Mesodermal cell (in vitro differentiated cells): Measurements from ENCODE around the gene SYCP2. TPM values are rescaled to one million over a fixed set of nuclear protein-coding genes. Genes with fewer than 3 reads are reported as not detected.
A peak's percentile ranks its signal among the peaks of the same experiment; 100 is the strongest.

Experiments used
- H3K27ac ChIP-seq: 2 replicates; pipeline ENCODE4 v1.7.0; 2013; ENCODE audit warnings: mild to moderate bottlenecking, low read depth, low read length, moderate library complexity; ENCODE audit not compliant: severe bottlenecking
- H3K36me3 ChIP-seq: 2 replicates; pipeline ENCODE4 v1.7.1; 2013; ENCODE audit warnings: mild to moderate bottlenecking, low read length, moderate library complexity; ENCODE audit not compliant: control insufficient read depth, insufficient read depth
- H3K4me1 ChIP-seq: one replicate; pipeline ENCODE4 v1.7.1; 2013; ENCODE audit warnings: mild to moderate bottlenecking, low read length; ENCODE audit not compliant: insufficient read depth, control insufficient read depth, poor library complexity, severe bottlenecking
- H3K4me3 ChIP-seq: 2 replicates; pipeline ENCODE4 v1.7.0; 2013; ENCODE audit warnings: low read length, control low read depth, mild to moderate bottlenecking; ENCODE audit not compliant: insufficient read depth, poor library complexity, severe bottlenecking; ENCODE audit errors: extremely low read depth
- H3K9me3 ChIP-seq: 2 replicates; pipeline ENCODE4 v1.7.1; 2013; ENCODE audit warnings: mild to moderate bottlenecking, low read length, moderate library complexity; ENCODE audit not compliant: control insufficient read depth
- WGBS, 2 experiments: methylation state at CpG; one replicate each; pipeline ENCODE4 v1.1.5; 2013; ENCODE audit warnings: missing lambda C conversion rate in 2 of 2; ENCODE audit not compliant: insufficient coverage in 2 of 2; 5-methylcytosine and 5-hydroxymethylcytosine counted together
- polyA plus RNA-seq, 2 experiments: library from polyadenylated mRNA; stranded (reverse); fragments of 50-300 nt; gene quantifications; one replicate each; pipeline ENCODE4 v1.2.3, GENCODE V29; 2013

Gene SYCP2
- 1.5 TPM for polyA plus RNA-seq (2013, experiment 1 of 2)
- 0.46 TPM for polyA plus RNA-seq (2013, experiment 2 of 2)

- peak within 1 kb of the TSS; percentile 34 for H3K4me3 ChIP-seq
- H3K9me3 ChIP-seq, result no peaks in the 10 kb centered on the region
- H3K36me3 ChIP-seq, result no peaks in the 10 kb centered on the region
- H3K4me1 ChIP-seq, result peaks cover 8% of the 10 kb centered on the region
- H3K27ac ChIP-seq, result no peak within 1 kb of the TSS
- WGBS, 2 experiments, result 93 to 98% methylated on average over 36 to 37 of the region's 65 CpGs
Observed at GRCh38 chr20:59933296-59933848, at the start of gene SYCP2. Gene SYCP2, minus strand, starts transcription at chr20:59933637. Its CDS starts 11,224 bp downstream, at chr20:59922413.

GRCh38 chr20:59983076-59983475 is 49.6 kb upstream of the SYCP2 start:
- WGBS, 2 experiments, result 97 to 100% methylated on average over 4 to 5 of the region's 9 CpGs

GRCh38 chr20:59977086-59977485 is 43.6 kb upstream of the SYCP2 start:
- Histone ChIP-seq H3K36me3 (no peaks in the 10 kb centered on the region), H3K27ac (no peak overlapping the region), H3K4me1 (no peaks in the 10 kb centered on the region), H3K9me3 (no peaks in the 10 kb centered on the region), H3K4me3 (no peak overlapping the region)
- WGBS, 2 experiments, result 75 to 93% methylated on average over 5 to 8 of the region's 9 CpGs

More at GRCh38 chr20:59983076-59983475, 49.6 kb upstream of the SYCP2 start:
- no peak overlapping the region for H3K4me3 ChIP-seq
- H3K27ac ChIP-seq, result no peak overlapping the region
- peaks cover 4% of the 10 kb centered on the region for H3K9me3 ChIP-seq
- no peaks in the 10 kb centered on the region for H3K4me1 ChIP-seq
- no peaks in the 10 kb centered on the region for H3K36me3 ChIP-seq

GRCh38 chr20:59976156-59976782 is 42.8 kb upstream of the SYCP2 start:
- no peak overlapping the region for H3K27ac ChIP-seq
- no peaks in the 10 kb centered on the region for H3K4me1 ChIP-seq
- no peaks in the 10 kb centered on the region for H3K9me3 ChIP-seq
- H3K4me3 ChIP-seq, result no peak overlapping the region
- no peaks in the 10 kb centered on the region for H3K36me3 ChIP-seq
- WGBS, 2 experiments, result 83 to 85% methylated on average over 4 to 5 of the region's 6 CpGs

GRCh38 chr20:59972037-59972801 is 38.8 kb upstream of the SYCP2 start:
- Histone ChIP-seq H3K9me3 (no peaks in the 10 kb centered on the region), H3K36me3 (no peaks in the 10 kb centered on the region), H3K4me1 (no peaks in the 10 kb centered on the region), H3K27ac (no peak overlapping the region), H3K4me3 (no peak overlapping the region)
- WGBS, 2 experiments, result 91 to 92% methylated on average over 9 to 11 of the region's 12 CpGs

- Histone ChIP-seq H3K9me3 (no peaks in the 10 kb centered on the region), H3K4me3 (no peak overlapping the region), H3K27ac (no peak overlapping the region), H3K4me1 (no peaks in the 10 kb centered on the region), H3K36me3 (no peaks in the 10 kb centered on the region)
- no CpG with 5 or more reads among the region's 1 CpG for WGBS, 2 experiments
Observed at GRCh38 chr20:59971428-59971827, 38.0 kb upstream of the SYCP2 start.

- 88 to 100% methylated on average over 1 of the region's 3 CpGs for WGBS, 2 experiments
- Histone ChIP-seq H3K36me3 (no peaks in the 10 kb centered on the region), H3K9me3 (no peaks in the 10 kb centered on the region)
Observed at GRCh38 chr20:59966428-59966827, 33.0 kb upstream of the SYCP2 start.

GRCh38 chr20:59962155-59962554 is 28.7 kb upstream of the SYCP2 start:
- Histone ChIP-seq H3K9me3 (no peaks in the 10 kb centered on the region), H3K27ac (no peak overlapping the region), H3K36me3 (no peaks in the 10 kb centered on the region), H3K4me3 (no peak overlapping the region), H3K4me1 (no peaks in the 10 kb centered on the region)
- 91 to 96% methylated on average over 6 of the region's 6 CpGs for WGBS, 2 experiments

More at GRCh38 chr20:59966428-59966827, 33.0 kb upstream of the SYCP2 start:
- Histone ChIP-seq H3K27ac (no peak overlapping the region), H3K4me1 (no peaks in the 10 kb centered on the region), H3K4me3 (no peak overlapping the region)

- no peak overlapping the region for H3K27ac ChIP-seq
- WGBS, 2 experiments, result 100% methylated on average over 2 of the region's 2 CpGs
- H3K36me3 ChIP-seq, result no peaks in the 10 kb centered on the region
Observed at GRCh38 chr20:59961423-59961822, 28.0 kb upstream of the SYCP2 start.

GRCh38 chr20:59958626-59959025 is 25.2 kb upstream of the SYCP2 start:
- Histone ChIP-seq H3K9me3 (no peaks in the 10 kb centered on the region), H3K4me1 (no peaks in the 10 kb centered on the region), H3K36me3 (no peaks in the 10 kb centered on the region), H3K4me3 (no peak overlapping the region), H3K27ac (no peak overlapping the region)
- WGBS, 2 experiments, result 82 to 100% methylated on average over 4 of the region's 4 CpGs

More at GRCh38 chr20:59961423-59961822, 28.0 kb upstream of the SYCP2 start:
- no peaks in the 10 kb centered on the region for H3K9me3 ChIP-seq
- H3K4me1 ChIP-seq, result no peaks in the 10 kb centered on the region
- H3K4me3 ChIP-seq, result no peak overlapping the region
